ENCODE data around the gene SND1.

Gene SND1

GRCh38 chr7:127651556-127652332 lies at the start of gene SND1:
Gene SND1 (plus strand): TSS chr7:127652194. CDS start chr7:127652374, 180 bp downstream.
- DNase-seq (ENCODE audit: low read depth in 3 of 3): peak; percentile 95 to 98 (median 97)

- DNase-seq (ENCODE audit: low read depth in 3 of 3): no peak
Observed at GRCh38 chr7:127608446-127608845, 43.5 kb upstream of the SND1 start.

GRCh38 chr7:127609297-127609696 lies 42.7 kb upstream of the SND1 start:
- no peak for DNase-seq (ENCODE audit: low read depth in 3 of 3)

- DNase-seq (ENCODE audit: low read depth in 3 of 3): no peak
Observed at GRCh38 chr7:127612263-127612662, 39.7 kb upstream of the SND1 start.

GRCh38 chr7:127616724-127617123 lies 35.3 kb upstream of the SND1 start:
- no peak for DNase-seq (ENCODE audit: low read depth in 3 of 3)

GRCh38 chr7:127618042-127618441 lies 34.0 kb upstream of the SND1 start, which contains the start of gene PAX4:
Gene PAX4 (minus strand): TSS chr7:127618142. CDS start chr7:127615928, 2,214 bp downstream.
- DNase-seq (ENCODE audit: low read depth in 3 of 3): no peak

- no peak for DNase-seq (ENCODE audit: low read depth in 3 of 3)
Observed at GRCh38 chr7:127618775-127619174, 33.2 kb upstream of the SND1 start.

- no peak for DNase-seq (ENCODE audit: low read depth in 3 of 3)
Observed at GRCh38 chr7:127619681-127620405, 32.2 kb upstream of the SND1 start.

- DNase-seq (ENCODE audit: low read depth in 3 of 3): no peak
Observed at GRCh38 chr7:127620406-127621233, 31.4 kb upstream of the SND1 start.

GRCh38 chr7:127625331-127625730 lies 26.7 kb upstream of the SND1 start:
- DNase-seq (ENCODE audit: low read depth in 3 of 3): no peak

GRCh38 chr7:127628445-127628844 lies 23.5 kb upstream of the SND1 start:
- no peak for DNase-seq (ENCODE audit: low read depth in 3 of 3)

GRCh38 chr7:127629268-127629854 lies 22.6 kb upstream of the SND1 start:
- DNase-seq (ENCODE audit: low read depth in 3 of 3): peak in 1 of 3 donors; percentile 35

GRCh38 chr7:127632276-127632910 lies 19.6 kb upstream of the SND1 start:
- DNase-seq (ENCODE audit: low read depth in 3 of 3): no peak

- DNase-seq (ENCODE audit: low read depth in 3 of 3): no peak
Observed at GRCh38 chr7:127635659-127636285, 16.2 kb upstream of the SND1 start.

- no peak for DNase-seq (ENCODE audit: low read depth in 3 of 3)
Observed at GRCh38 chr7:127638197-127638596, 13.8 kb upstream of the SND1 start.

GRCh38 chr7:127644484-127644883 lies 7.5 kb upstream of the SND1 start:
- no peak for DNase-seq (ENCODE audit: low read depth in 3 of 3)

- no peak for DNase-seq (ENCODE audit: low read depth in 3 of 3)
Observed at GRCh38 chr7:127647636-127648035, 4.4 kb upstream of the SND1 start.

- no peak for DNase-seq (ENCODE audit: low read depth in 3 of 3)
Observed at GRCh38 chr7:127648986-127649385, 3.0 kb upstream of the SND1 start.

GRCh38 chr7:127650847-127651555 lies 993 bp upstream of the SND1 start:
- DNase-seq (ENCODE audit: low read depth in 3 of 3): no peak
